ENCODE results near the gene PRKAA2.
A peak's percentile ranks its signal among the peaks of the same experiment; 100 is the strongest.

Gene PRKAA2

GRCh38 chr1:56648546-56648945 is 3.4 kb downstream of the PRKAA2 start:
- TF ChIP-seq ZBTB7A (IDR thresholded peaks at IDR 0.05; ENCODE audit: low read depth) (no peak), RAD21 (IDR thresholded peaks at IDR 0.05; ENCODE audit: low read depth) (no peak), FOXM1 (IDR thresholded peaks at IDR 0.05; ENCODE audit: borderline replicate concordance, low read depth) (no peak)

GRCh38 chr1:56654126-56654923 is 9.2 kb downstream of the PRKAA2 start:
- TF ChIP-seq TAF1 (IDR thresholded peaks at IDR 0.05; ENCODE audit: low read depth) (no peak), REST (IDR thresholded peaks at IDR 0.05; ENCODE audit: low read depth) (no peak), TCF12 (IDR thresholded peaks at IDR 0.05; ENCODE audit: low read depth) (no peak), MAX (IDR thresholded peaks at IDR 0.05) (no peak), YY1 (IDR thresholded peaks at IDR 0.05; ENCODE audit: low read depth) (no peak), CREB1 (IDR thresholded peaks at IDR 0.05; ENCODE audit: low read depth) (no peak), FOXM1 (IDR thresholded peaks at IDR 0.05; ENCODE audit: borderline replicate concordance, low read depth) (no peak), TEAD4 (IDR thresholded peaks at IDR 0.05) (no peak), EP300 (IDR thresholded peaks at IDR 0.05; ENCODE audit: borderline replicate concordance) (no peak), ZBTB7A (IDR thresholded peaks at IDR 0.05; ENCODE audit: low read depth) (no peak), EGR1 (IDR thresholded peaks at IDR 0.05) (no peak), CEBPB (IDR thresholded peaks at IDR 0.05) (no peak), NFIC (IDR thresholded peaks at IDR 0.05) (no peak)

GRCh38 chr1:56655991-56656613 is 11.0 kb downstream of the PRKAA2 start:
- TF ChIP-seq MAX (IDR thresholded peaks at IDR 0.05) (no peak), TAF1 (IDR thresholded peaks at IDR 0.05; ENCODE audit: low read depth) (no peak), TCF12 (IDR thresholded peaks at IDR 0.05; ENCODE audit: low read depth) (no peak), CEBPB (IDR thresholded peaks at IDR 0.05) (no peak), CREB1 (IDR thresholded peaks at IDR 0.05; ENCODE audit: low read depth) (no peak), USF1 (IDR thresholded peaks at IDR 0.05) (no peak), EGR1 (IDR thresholded peaks at IDR 0.05) (no peak), NFIC (IDR thresholded peaks at IDR 0.05) (no peak), TEAD4 (IDR thresholded peaks at IDR 0.05) (no peak)

GRCh38 chr1:56658254-56658653 is 13.1 kb downstream of the PRKAA2 start:
- TF ChIP-seq EP300 (IDR thresholded peaks at IDR 0.05; ENCODE audit: borderline replicate concordance) (no peak), EGR1 (IDR thresholded peaks at IDR 0.05) (no peak), FOXM1 (IDR thresholded peaks at IDR 0.05; ENCODE audit: borderline replicate concordance, low read depth) (no peak), MAX (IDR thresholded peaks at IDR 0.05) (no peak)

- TF ChIP-seq TEAD4 (IDR thresholded peaks at IDR 0.05) (no peak), TCF12 (IDR thresholded peaks at IDR 0.05; ENCODE audit: low read depth) (no peak), YY1 (IDR thresholded peaks at IDR 0.05; ENCODE audit: low read depth) (no peak), REST (IDR thresholded peaks at IDR 0.05; ENCODE audit: low read depth) (no peak), EP300 (IDR thresholded peaks at IDR 0.05; ENCODE audit: borderline replicate concordance) (no peak), ZBTB7A (IDR thresholded peaks at IDR 0.05; ENCODE audit: low read depth) (no peak), TAF1 (IDR thresholded peaks at IDR 0.05; ENCODE audit: low read depth) (no peak), CREB1 (IDR thresholded peaks at IDR 0.05; ENCODE audit: low read depth) (no peak), NFIC (IDR thresholded peaks at IDR 0.05) (no peak), EGR1 (IDR thresholded peaks at IDR 0.05) (no peak), RAD21 (IDR thresholded peaks at IDR 0.05; ENCODE audit: low read depth) (no peak)
Observed at GRCh38 chr1:56660293-56660692, 15.2 kb downstream of the PRKAA2 start.

GRCh38 chr1:56663846-56664245 is 18.7 kb downstream of the PRKAA2 start:
- TF ChIP-seq ZBTB7A (IDR thresholded peaks at IDR 0.05; ENCODE audit: low read depth), result no peak
- 0 out of 2 replicates have a peak, but pooled peaks have one; percentile 9 for TF ChIP-seq CEBPB (IDR thresholded peaks at IDR 0.05)

All from Ishikawa (cell line).